Astrocyte (in vitro differentiated cells and primary cell): ENCODE measurements around the gene TMSB10. TPM values are rescaled to one million over a fixed set of nuclear protein-coding genes. Genes with fewer than 3 reads are reported as not detected.

ENCODE experiments used
- DNase-seq: peaks from one replicate; pipeline ENCODE4 v3.0.0-alpha.2; 2010; ENCODE audit warnings: low read depth
- FAIRE-seq: peaks from 2 replicates; lab custom pipeline; 2011; peaks lifted over from hg19 to GRCh38; lab: Jason Lieb, UNC
- H2AFZ ChIP-seq: 2 replicates; pipeline ENCODE4 v1.6.0; 2012; ENCODE audit warnings: low read depth, low read length, inconsistent platforms
- H3K27ac ChIP-seq: 2 replicates; pipeline ENCODE4 v1.5.1; 2011; ENCODE audit warnings: low read depth, low read length, inconsistent platforms
- H3K27me3 ChIP-seq: 2 replicates; pipeline ENCODE4 v1.6.0; 2011; ENCODE audit warnings: low read length, inconsistent platforms; ENCODE audit not compliant: insufficient read depth
- H3K36me3 ChIP-seq: 2 replicates; pipeline ENCODE4 v1.5.1; 2011; ENCODE audit warnings: low read length, inconsistent platforms; ENCODE audit not compliant: insufficient read depth
- H3K4me1 ChIP-seq: 2 replicates; pipeline ENCODE4 v1.5.1; 2011; ENCODE audit warnings: low read length, inconsistent platforms; ENCODE audit not compliant: insufficient read depth
- H3K4me2 ChIP-seq: 2 replicates; pipeline ENCODE4 v1.6.0; 2012; ENCODE audit warnings: low read length, inconsistent platforms
- H3K4me3 ChIP-seq: 2 replicates; pipeline ENCODE4 v1.5.1; 2011; ENCODE audit warnings: low read depth, mild to moderate bottlenecking, low read length, inconsistent platforms; ENCODE audit not compliant: insufficient read depth
- H3K79me2 ChIP-seq: 2 replicates; pipeline ENCODE4 v1.6.0; 2012; ENCODE audit warnings: mild to moderate bottlenecking, low read length, inconsistent platforms; ENCODE audit not compliant: insufficient read depth
- H3K9ac ChIP-seq: 2 replicates; pipeline ENCODE4 v1.6.0; 2012; ENCODE audit warnings: mild to moderate bottlenecking, low read length, inconsistent platforms
- H3K9me3 ChIP-seq: 2 replicates; pipeline ENCODE4 v1.5.1; 2012; ENCODE audit warnings: low read depth, mild to moderate bottlenecking, low read length, inconsistent platforms; ENCODE audit not compliant: insufficient read depth
- H4K20me1 ChIP-seq: 2 replicates; pipeline ENCODE4 v1.6.0; 2012; ENCODE audit warnings: low read length, inconsistent platforms; ENCODE audit not compliant: insufficient read depth
- H3K27ac Mint-ChIP-seq: one replicate; pipeline ENCODE4 v1.8.0; 2021; ENCODE audit warnings: mild to moderate bottlenecking, mixed read lengths; ENCODE audit not compliant: unreplicated experiment
- H3K27me3 Mint-ChIP-seq: one replicate; pipeline ENCODE4 v1.8.0; 2021; ENCODE audit warnings: low read depth, mixed read lengths; ENCODE audit not compliant: unreplicated experiment
- H3K36me3 Mint-ChIP-seq: one replicate; pipeline ENCODE4 v1.8.0; 2021; ENCODE audit warnings: low read depth, mixed read lengths; ENCODE audit not compliant: unreplicated experiment
- H3K4me1 Mint-ChIP-seq: one replicate; pipeline ENCODE4 v1.8.0; 2021; ENCODE audit warnings: low read depth, mixed read lengths; ENCODE audit not compliant: unreplicated experiment
- H3K4me3 Mint-ChIP-seq: one replicate; pipeline ENCODE4 v1.8.0; 2021; ENCODE audit warnings: mild to moderate bottlenecking, moderate library complexity, mixed read lengths; ENCODE audit not compliant: unreplicated experiment
- H3K9me3 Mint-ChIP-seq: one replicate; pipeline ENCODE4 v1.8.0; 2021; ENCODE audit warnings: mild to moderate bottlenecking, mixed read lengths; ENCODE audit not compliant: unreplicated experiment
- CTCF ChIP-seq: IDR thresholded peaks from 2 replicates; pipeline ENCODE4 v1.5.1; 2011; ENCODE audit warnings: low read depth, mild to moderate bottlenecking, inconsistent platforms, low read length, moderate library complexity; ENCODE audit not compliant: insufficient read depth
- EZH2 ChIP-seq: IDR thresholded peaks from 2 replicates; pipeline ENCODE4 v1.6.1; 2012; ENCODE audit warnings: mild to moderate bottlenecking, low read length, inconsistent platforms; ENCODE audit not compliant: insufficient read depth
- total RNA-seq: library from RNA; stranded (reverse); gene quantifications from 2 replicates; pipeline ENCODE4 v1.2.1, GENCODE V29; 2021

TMSB10 gene
- total RNA-seq, 1 donor from 2014 or later, result 3,439 TPM

GRCh38 chr2:84923009-84923408, 17.6 kb downstream of the TMSB10 start:
- H3K9ac ChIP-seq, result no peak overlapping the region
- H3K9me3 ChIP-seq, result no peaks in the 10 kb centered on the region
- FAIRE-seq, result no peak
- H3K4me3 ChIP-seq, result no peak overlapping the region
- H3K27me3 ChIP-seq, result no peaks in the 10 kb centered on the region
- H3K27me3 Mint-ChIP-seq, result no peaks in the 10 kb centered on the region
- H3K79me2 ChIP-seq, result no peaks in the 10 kb centered on the region
- peaks cover 22% of the 10 kb centered on the region for H3K4me1 ChIP-seq
- DNase-seq, result no peak
- peaks cover 23% of the 10 kb centered on the region for H3K4me1 Mint-ChIP-seq
- TF ChIP-seq EZH2 (no peak), CTCF (no peak)
- H3K4me3 Mint-ChIP-seq, result no peak overlapping the region
- no peak overlapping the region for H2AFZ ChIP-seq
- H3K9me3 Mint-ChIP-seq, result peaks cover 2% of the 10 kb centered on the region
- no peaks in the 10 kb centered on the region for H3K36me3 ChIP-seq
- H3K4me2 ChIP-seq, result no peak overlapping the region
- no peaks in the 10 kb centered on the region for H4K20me1 ChIP-seq
- H3K27ac ChIP-seq, result no peak overlapping the region
- H3K36me3 Mint-ChIP-seq, result no peaks in the 10 kb centered on the region
- no peak overlapping the region for H3K27ac Mint-ChIP-seq

GRCh38 chr2:84924173-84925106, 19.0 kb downstream of the TMSB10 start:
- DNase-seq (peak; percentile 57), FAIRE-seq (no peak)
- Histone ChIP-seq H3K4me3 (no peak overlapping the region), H3K4me2 (no peak overlapping the region), H4K20me1 (no peaks in the 10 kb centered on the region), H3K27ac (no peak overlapping the region), H3K4me1 (peaks cover 20% of the 10 kb centered on the region), H2AFZ (peak overlapping the region; percentile 54), H3K9ac (no peak overlapping the region), H3K36me3 (no peaks in the 10 kb centered on the region), H3K79me2 (no peaks in the 10 kb centered on the region), H3K9me3 (no peaks in the 10 kb centered on the region), H3K27me3 (no peaks in the 10 kb centered on the region)
- H3K36me3 Mint-ChIP-seq, result no peaks in the 10 kb centered on the region
- no peaks in the 10 kb centered on the region for H3K27me3 Mint-ChIP-seq
- H3K4me3 Mint-ChIP-seq, result no peak overlapping the region
- H3K4me1 Mint-ChIP-seq, result peaks cover 20% of the 10 kb centered on the region
- peaks cover 2% of the 10 kb centered on the region for H3K9me3 Mint-ChIP-seq
- peak overlapping the region; percentile 66 for H3K27ac Mint-ChIP-seq
- TF ChIP-seq CTCF, result no peak
- TF ChIP-seq EZH2, result no peak

- no peaks in the 10 kb centered on the region for H3K27me3 ChIP-seq
- no peak overlapping the region for H3K27ac Mint-ChIP-seq
- peak overlapping the region; percentile 6 for H2AFZ ChIP-seq
- DNase-seq (no peak), FAIRE-seq (no peak)
- no peaks in the 10 kb centered on the region for H3K36me3 Mint-ChIP-seq
- no peaks in the 10 kb centered on the region for H4K20me1 ChIP-seq
- no peaks in the 10 kb centered on the region for H3K36me3 ChIP-seq
- H3K4me3 Mint-ChIP-seq, result no peak overlapping the region
- H3K4me1 Mint-ChIP-seq, result peaks cover 15% of the 10 kb centered on the region
- H3K27ac ChIP-seq, result no peak overlapping the region
- no peaks in the 10 kb centered on the region for H3K79me2 ChIP-seq
- no peak overlapping the region for H3K4me3 ChIP-seq
- no peaks in the 10 kb centered on the region for H3K9me3 ChIP-seq
- no peak for TF ChIP-seq EZH2
- TF ChIP-seq CTCF, result no peak
- no peak overlapping the region for H3K9ac ChIP-seq
- peaks cover 2% of the 10 kb centered on the region for H3K9me3 Mint-ChIP-seq
- H3K4me1 ChIP-seq, result peaks cover 13% of the 10 kb centered on the region
- H3K4me2 ChIP-seq, result peak overlapping the region; percentile 82
- no peaks in the 10 kb centered on the region for H3K27me3 Mint-ChIP-seq
Measured at GRCh38 chr2:84925336-84925723, 19.9 kb downstream of the TMSB10 start.
